GM21367 (cell line): ENCODE results near the gene ZNF770.
A peak's percentile ranks its signal among the peaks of the same experiment; 100 is the strongest.

Source experiments
- ATAC-seq: cut with Tn5 transposase; IDR thresholded peaks from one replicate; pipeline ENCODE4 v1.9.1; 2021; ENCODE audit not compliant: unreplicated experiment

Gene ZNF770, protein sequence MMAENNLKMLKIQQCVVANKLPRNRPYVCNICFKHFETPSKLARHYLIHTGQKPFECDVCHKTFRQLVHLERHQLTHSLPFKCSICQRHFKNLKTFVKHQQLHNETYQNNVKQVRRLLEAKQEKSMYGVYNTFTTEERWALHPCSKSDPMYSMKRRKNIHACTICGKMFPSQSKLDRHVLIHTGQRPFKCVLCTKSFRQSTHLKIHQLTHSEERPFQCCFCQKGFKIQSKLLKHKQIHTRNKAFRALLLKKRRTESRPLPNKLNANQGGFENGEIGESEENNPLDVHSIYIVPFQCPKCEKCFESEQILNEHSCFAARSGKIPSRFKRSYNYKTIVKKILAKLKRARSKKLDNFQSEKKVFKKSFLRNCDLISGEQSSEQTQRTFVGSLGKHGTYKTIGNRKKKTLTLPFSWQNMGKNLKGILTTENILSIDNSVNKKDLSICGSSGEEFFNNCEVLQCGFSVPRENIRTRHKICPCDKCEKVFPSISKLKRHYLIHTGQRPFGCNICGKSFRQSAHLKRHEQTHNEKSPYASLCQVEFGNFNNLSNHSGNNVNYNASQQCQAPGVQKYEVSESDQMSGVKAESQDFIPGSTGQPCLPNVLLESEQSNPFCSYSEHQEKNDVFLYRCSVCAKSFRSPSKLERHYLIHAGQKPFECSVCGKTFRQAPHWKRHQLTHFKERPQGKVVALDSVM

DNA sequence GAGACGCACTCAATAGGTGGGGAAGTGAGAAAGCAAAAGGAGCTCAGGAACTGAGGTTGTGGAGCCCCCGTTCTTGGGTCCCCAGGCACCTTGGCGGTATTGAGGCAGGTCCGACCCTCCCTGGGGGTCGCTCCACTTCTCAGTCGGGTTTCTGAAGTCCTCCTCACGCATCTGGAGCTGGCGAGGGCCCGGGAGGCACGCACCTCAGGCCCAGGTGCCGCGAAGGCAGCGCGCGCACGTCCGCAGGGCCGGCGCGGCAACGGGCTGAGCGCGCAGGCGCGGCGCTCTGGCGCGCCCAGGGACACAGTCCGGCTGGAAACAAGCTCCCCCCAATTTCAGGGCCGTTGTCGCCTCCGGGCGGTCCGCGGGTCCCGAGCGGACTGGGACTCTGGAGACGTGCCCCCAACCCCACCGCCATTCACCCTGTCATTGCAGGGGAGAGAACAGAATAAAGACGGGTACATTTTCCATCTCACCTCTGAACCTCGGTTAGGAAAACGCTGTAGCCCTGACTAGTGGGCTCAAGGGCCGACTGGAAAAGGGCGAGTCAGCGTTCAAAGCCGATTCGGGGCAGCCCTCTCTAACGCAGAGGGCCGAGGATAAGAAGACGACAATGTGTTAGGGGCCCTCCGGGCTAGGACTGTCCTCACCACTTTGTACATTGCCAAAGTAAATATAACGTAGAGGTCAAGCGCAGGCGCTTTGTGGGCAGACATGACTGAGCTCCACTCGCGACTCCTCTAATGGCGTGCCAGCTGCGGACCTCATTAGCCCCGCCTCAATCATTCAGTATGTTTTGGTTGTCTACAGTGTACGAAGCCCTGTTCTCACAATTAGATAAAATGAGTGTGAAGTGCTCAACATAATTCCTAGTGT lies at the start of gene ZNF770:
Gene ZNF770, minus strand, starts transcription at position 261 of the 876 bp plus-strand sequence. CDS start 4,853 bp downstream, outside the sequence.
- ATAC-seq: peak; percentile 67

DNA sequence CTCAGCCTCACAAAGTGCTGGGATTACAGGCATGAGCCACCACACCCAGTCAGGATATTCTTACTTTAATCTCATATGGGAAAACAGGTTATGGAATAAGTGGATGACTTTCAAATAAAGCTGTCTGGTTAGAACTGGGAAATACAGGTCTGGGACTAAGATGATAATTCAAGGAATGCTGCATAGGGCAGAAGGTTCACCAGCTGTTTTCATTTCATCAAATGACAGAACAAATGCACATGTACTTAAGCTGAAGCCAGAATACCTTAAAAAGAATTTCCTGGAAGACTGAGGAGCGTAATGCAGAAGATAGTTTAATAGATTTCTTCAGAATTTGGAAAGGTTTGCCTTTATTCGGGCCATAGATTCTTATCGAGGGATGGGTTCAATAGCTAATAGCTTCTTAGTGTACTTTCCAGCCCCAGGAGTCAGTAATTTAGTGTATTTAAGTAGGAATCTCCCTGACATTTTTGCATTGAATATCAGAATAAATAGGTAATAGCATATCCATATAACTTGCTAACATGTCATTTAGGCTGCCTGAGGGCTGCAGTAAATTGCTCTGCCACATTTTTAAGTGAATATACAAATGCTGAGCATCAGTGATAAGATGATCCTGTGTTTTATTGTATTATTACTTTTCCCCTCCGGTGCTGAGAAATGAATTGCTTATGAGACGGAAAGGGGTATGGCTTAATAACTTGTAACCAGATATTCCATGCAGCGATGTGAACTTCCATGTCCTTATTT lies 40.3 kb upstream of the ZNF770 start:
- ATAC-seq: no peak

DNA sequence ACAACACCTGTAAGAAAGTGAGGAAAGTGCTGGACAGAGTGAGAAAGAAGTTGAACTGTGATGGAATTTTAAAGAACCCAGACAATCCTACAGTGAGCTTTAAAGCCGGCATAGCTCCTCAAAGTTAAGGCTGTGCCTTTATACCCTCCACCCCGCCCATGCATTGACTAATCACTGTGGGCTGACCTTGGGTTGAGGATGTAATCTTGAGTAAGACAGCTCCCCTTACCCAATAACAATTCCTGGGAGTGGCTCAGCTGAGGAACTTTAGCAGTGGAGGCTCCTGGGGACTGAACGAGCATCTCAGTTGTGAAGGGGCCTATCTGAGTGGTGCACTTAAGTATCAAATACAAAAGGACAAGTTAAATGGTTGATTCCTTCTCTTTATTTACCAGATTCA lies 35.7 kb upstream of the ZNF770 start:
- no peak for ATAC-seq

DNA sequence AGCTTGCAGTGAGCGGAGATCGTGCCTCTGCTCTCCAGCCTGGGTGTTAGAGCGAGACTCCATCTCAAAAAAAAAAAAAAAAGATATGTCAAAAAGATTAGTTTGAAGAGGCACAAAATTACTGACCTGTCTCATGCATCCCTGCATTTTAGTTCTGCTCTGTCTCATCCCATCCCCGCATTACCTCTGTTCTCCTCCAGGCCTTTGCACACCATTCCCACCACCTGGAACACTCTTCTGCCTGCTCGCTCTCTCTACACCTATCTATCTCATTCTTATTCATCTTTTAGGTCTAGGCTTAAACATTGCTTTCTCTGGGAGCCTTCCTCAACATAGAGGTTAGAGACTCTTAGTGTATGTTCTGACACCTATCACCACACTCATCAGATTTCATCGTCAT lies 32.9 kb upstream of the ZNF770 start:
- no peak for ATAC-seq

DNA sequence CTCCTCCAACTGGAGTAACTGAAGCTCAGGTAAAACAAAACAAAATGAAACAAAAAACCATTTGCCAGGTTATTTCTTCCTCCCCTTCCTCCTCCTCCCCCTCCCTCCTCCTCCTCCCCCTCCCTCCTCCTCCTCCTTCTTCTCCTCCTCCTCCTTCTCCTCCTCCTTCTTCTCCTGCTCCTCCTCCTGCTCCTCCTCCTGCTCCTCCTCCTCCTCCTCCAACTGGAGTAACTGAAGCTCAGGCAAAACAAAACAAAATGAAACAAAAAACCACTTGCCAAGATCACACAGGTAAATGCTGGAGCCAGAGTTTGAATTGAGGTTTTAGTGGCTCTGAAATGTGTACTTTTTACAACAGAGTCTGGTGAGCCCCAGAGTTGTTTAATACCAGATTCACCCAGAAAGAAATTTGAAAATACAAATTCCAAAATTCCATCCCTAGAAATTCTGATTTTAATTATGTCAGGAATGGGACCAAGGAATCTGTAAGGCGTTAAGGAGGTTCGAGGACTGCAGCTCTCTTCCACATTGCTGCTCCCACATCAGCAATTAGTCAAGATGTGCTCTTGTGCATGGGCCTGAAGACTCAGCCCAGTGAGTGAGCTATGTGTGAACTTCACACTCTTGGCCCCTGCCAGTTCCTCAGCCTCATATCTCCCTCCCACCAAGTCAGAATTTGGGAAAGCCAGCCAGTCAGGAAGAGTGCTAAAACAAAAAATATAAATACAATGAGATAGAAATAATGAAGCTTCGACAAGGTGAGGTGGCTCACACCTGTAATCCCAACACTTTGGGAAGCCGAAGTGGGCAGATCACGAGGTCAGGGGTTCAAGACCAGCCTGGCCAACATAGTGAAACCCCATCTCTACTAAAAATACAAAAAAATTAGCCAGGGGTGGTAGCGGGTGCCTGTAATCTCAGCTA lies 31.6 kb upstream of the ZNF770 start:
- ATAC-seq: no peak

DNA sequence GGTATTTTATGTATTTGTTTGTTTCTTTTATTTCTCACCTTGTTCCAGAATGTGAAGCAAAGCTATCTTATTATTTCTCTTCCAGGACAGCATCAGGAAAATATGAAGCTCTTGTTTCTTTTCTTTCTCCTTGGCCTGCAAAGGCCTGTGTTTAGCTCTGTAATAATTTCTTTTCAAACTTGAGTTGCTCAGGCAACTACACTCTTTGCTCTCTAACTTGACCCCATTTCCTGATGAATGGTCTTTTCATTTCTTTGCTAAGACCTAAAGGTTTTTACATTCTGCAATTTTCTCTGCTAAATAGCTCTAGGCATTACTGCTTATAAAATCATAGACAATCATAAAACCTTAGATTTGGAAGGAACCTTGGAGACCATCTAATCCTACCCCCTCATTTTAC lies 26.2 kb upstream of the ZNF770 start:
- no peak for ATAC-seq

DNA sequence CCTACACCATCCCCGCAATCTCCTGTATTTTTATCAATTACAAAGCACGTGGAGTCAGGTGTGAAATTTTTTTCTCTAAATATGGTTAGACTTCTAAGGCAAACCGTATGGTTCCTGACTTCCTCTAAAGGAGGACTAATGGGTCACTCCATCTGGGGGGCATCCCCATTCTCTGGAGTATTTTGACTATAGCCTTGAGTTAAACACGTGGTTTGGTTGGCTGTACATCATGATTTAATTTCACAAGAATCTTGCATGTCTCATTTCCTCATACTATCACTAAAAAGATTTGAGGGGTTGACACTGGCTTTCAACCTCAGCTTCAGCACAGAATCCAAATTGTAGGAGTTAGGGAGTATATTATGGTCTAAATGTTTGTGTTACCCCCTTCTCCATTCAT lies 25.3 kb upstream of the ZNF770 start:
- ATAC-seq: no peak

DNA sequence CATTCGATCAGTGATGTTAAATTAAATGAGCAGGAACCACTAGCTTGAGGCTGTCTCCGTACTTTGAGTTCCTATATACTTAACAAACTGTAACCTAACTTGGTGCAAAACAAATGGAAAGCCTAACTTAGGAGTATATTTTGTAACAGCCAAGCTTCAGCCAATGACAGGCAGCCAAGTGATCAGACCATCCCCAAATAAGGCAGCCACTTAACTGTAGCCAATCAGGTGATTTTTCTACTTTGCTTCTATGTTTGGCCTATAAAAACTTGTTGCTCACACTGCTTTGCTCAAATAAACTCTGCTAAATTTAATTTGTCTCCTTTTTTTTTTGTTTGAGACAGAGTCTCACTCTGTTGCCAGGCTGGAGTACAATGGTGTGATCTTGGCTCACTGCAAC lies 19.3 kb upstream of the ZNF770 start:
- ATAC-seq: no peak

DNA sequence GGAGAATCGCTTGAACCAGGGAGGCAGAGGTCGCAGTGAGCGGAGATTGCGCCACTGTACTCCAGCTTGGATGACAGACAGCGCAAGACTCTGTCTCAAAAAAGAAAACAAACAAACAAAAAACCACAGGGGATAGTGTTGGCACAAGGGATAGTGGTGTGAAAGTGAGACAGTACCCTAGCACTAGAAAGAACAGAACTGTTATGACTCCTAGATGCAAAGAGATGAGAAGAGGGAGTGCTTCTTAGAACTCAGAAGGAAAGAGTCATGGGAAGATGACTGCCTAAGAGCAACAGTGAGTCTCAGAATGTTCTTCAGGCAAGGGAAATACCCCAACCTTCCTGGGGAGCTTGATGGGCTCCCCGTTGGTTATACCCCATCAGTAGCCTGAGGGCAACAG lies 17.8 kb upstream of the ZNF770 start:
- ATAC-seq: no peak

DNA sequence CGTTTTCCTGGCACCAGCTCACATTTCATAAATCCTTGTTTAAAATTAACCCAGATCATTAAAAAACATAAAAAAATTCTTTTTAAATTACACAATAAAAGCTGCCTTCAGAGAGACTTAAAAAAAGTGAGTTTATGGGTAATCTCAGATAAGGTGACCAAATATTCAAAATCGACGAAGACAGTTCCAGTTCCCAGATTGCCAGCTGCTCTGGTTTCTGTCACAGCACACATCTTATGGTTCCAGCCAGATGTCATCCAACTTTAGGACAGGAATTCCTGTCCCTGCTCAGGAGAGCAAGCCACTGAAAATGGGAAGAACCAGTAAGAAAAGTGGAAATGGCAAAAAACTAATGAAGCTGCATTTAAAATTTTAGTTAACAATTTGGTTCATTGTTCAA lies 15.8 kb upstream of the ZNF770 start:
- ATAC-seq: no peak

DNA sequence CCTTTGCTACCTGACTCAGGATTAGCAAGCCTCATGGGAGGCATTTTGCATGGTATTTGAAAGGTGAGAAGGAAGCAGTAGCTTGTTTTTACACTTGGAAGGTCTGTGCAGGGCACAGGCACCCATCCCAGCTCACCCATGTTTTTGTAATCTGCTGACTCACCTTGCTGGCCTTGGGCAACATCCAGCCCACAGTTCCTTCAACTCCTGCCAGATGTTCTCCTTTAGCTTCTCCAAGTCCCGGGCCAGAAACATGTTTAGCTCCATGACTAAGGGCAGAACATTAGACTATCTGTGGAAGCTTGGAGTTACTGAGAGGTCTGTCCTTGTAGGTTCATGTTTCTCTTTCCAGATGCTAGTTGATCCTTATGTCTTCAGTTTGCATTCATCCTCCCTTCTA lies 12.4 kb upstream of the ZNF770 start:
- ATAC-seq: no peak

DNA sequence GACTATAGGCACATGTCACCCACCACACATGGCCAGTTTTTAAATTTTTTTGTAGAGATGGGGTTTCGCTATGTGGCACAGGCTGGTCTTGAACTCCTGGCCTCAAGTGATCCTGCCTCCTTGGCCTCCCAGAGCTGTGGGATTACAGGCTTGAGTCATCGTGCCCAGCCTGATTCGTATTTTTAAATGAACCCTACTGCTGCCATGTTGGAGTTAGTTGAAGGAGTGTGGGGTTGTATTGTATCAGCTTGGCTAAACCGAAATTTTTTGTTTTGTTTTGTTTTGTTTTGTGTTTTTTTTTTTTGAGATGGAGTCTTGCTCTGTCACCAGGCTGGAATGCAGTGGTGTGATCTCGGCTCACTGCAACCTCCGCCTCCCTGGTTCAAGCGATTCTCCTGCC lies 11.8 kb upstream of the ZNF770 start:
- no peak for ATAC-seq

DNA sequence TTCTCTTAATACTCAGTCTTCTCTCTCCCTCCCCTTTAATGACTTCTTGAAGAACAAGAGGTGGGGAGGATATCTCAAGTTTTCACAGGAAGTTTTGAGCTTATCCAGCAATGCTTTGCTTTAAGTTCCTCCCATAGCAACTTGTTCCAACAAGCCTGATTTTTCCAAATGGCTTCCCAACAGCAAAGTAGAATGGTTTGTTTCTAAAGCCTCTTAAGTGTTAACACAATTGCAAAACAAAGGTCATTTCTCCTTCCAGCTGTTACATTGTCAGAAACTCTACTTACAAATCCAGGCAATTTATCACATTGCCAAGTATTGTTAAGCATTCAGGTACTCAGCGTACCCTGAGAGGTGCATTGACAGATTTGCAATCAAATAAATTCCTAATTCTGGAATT lies 6.8 kb upstream of the ZNF770 start:
- no peak for ATAC-seq

DNA sequence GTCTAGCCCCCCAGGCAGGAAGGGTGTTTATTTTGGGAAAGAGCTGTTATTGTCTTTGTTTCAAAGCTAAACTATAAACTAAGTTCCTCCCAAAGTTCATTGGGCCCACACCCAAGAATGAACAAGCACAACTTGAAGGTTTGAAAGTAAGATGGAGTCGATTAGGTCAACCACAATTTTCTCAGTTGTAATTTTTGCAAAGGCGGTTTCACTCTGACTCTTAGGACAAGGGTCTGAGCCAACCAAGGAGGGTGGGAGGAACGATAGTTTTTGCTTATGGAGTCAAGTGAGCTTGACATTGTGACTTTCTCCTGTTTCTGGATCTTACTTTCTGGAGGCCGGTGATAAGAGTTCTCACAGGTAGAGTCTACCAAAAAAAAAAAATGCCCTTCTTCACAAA lies 5.8 kb upstream of the ZNF770 start:
- ATAC-seq: peak; percentile 93

DNA sequence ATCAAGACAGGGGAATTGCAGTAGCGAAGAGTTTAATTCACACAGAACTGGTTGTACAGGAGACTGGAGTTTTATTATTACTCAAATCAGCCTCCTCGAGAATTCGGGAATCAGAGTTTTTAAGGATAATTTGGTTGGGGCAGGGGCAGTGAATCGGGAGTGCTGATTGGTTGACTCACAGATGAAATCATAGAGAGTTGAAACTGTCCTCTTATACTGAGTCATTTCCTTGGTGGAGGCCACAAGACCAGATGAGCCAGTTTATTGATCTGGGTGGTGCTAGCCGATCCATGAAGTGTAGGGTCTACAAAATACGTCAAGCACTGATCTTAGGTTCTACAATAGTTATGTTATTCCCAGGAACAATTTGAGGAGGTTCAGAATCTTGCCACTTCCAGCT lies 5.3 kb upstream of the ZNF770 start:
- no peak for ATAC-seq

DNA sequence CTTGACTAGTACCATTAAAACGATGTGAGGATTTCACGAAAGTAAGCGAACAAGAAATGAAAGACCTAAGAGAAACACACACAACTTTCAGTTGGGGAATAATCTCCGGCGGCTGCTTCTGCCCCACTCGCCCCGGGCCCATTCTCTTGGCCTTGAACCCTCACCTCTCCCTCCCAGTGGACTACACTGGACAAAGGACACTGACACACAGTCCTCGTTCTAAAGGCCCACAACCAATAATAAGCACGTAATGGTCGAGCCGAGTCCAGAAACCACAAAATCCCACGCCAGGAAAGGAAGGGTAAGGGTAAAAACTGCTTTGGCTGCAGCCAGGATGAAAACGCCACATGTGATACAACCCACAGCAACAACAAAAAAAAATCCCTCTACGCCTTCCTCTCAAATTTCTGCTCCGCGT lies 469 bp downstream of the ZNF770 start:
- no peak for ATAC-seq

DNA sequence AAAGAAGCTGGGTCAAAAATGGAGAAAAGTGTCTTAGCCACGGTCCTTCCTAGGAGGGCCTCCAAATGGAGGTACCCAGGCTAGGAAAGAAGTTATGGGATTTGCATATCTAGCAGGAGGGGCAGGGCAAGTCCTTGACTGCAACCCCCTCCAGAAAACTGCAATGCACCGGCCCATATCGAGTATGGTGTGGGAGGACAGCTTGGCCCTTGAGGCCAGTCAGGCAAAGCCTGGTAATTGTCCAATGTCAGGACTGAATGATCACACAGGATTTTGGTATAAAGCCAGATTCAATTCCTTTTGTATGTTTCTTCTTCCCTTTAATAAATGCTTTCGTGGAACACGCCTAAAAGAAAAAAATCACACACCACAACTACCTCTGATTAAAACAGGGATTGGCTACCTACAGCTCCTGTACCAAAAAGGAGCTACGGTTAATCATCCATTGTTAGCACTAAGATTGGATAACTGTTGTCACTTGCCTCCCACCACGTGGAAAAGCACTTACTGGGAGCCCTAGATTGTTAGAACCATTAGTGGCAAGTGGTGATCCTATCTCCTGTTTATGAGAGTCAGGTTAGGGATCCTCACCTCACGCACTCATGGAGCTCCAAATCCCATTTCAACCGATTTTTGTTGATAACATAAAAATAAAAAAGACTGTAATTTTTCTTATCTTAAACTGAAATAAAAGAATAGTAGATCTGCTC lies 1.2 kb downstream of the ZNF770 start:
- no peak for ATAC-seq

DNA sequence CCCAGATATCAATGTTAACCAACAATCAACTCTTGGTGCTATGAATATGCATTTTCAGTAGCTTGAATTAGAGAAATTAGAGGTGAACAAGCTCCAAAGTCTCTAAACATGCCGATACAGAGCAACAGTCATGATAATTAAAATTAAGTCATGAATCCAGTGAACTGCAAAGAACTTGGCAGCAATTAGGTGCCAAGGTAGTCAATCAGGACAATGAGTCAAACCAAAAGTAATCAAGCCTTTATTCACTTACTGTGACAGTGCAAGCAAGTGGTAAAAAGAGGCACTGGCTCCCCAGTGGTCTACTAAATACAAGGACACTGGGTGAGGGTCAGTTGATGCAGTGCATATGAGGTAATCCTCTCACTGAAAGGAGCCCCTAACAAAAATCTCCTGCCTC lies 1.8 kb downstream of the ZNF770 start:
- no peak for ATAC-seq
